Activated T-cell treated with anti-CD3 and anti-CD28 coated beads, Interleukin-2, amount 50 U/mL, for 1 hour (primary cell): ENCODE data around the gene MCCD1.

Experiments used
- DNase-seq: peaks from one replicate; pipeline ENCODE4 v3.0.0-alpha.2; 2020

Gene MCCD1

GRCh38 chr6:31513456-31514165 lies 15.2 kb upstream of the MCCD1 start:
- no peak for DNase-seq

- DNase-seq: no peak
Observed at GRCh38 chr6:31521835-31522234, 6.9 kb upstream of the MCCD1 start.

- DNase-seq: no peak
Observed at GRCh38 chr6:31525553-31525931, 3.2 kb upstream of the MCCD1 start.

- no peak for DNase-seq
Observed at GRCh38 chr6:31525932-31526591, 2.7 kb upstream of the MCCD1 start.

- no peak for DNase-seq
Observed at GRCh38 chr6:31528307-31528777, 420 bp upstream of the MCCD1 start.

GRCh38 chr6:31529329-31530150 lies 778 bp downstream of the MCCD1 start:
- no peak for DNase-seq

GRCh38 chr6:31530659-31531058 lies 1.9 kb downstream of the MCCD1 start:
- DNase-seq: no peak

GRCh38 chr6:31531162-31531561 lies 2.4 kb downstream of the MCCD1 start:
- DNase-seq: no peak

GRCh38 chr6:31531771-31532643 lies 3.2 kb downstream of the MCCD1 start:
- no peak for DNase-seq

- no peak for DNase-seq
Observed at GRCh38 chr6:31532644-31533454, 4.1 kb downstream of the MCCD1 start.

- DNase-seq: no peak
Observed at GRCh38 chr6:31533455-31533841, 4.7 kb downstream of the MCCD1 start.

- DNase-seq: no peak
Observed at GRCh38 chr6:31534011-31534410, 5.2 kb downstream of the MCCD1 start.

GRCh38 chr6:31534521-31535040 lies 5.8 kb downstream of the MCCD1 start:
- DNase-seq: no peak

GRCh38 chr6:31535538-31536324 lies 7.0 kb downstream of the MCCD1 start:
- no peak for DNase-seq

- no peak for DNase-seq
Observed at GRCh38 chr6:31538805-31539400, 10.1 kb downstream of the MCCD1 start.

- no peak for DNase-seq
Observed at GRCh38 chr6:31540640-31541039, 11.9 kb downstream of the MCCD1 start.

GRCh38 chr6:31541059-31541657 lies 12.4 kb downstream of the MCCD1 start:
- peak; percentile 67 for DNase-seq

GRCh38 chr6:31541658-31542521 lies 13.1 kb downstream of the MCCD1 start, which contains the start of gene DDX39B:
TSS of gene DDX39B (minus strand) at chr6:31542003. CDS start at chr6:31540532, 1,471 bp downstream.
- peak; percentile 91 for DNase-seq

GRCh38 chr6:31543639-31544038 lies 14.9 kb downstream of the MCCD1 start:
- no peak for DNase-seq
